ENCODE measurements around the gene ZNF525. TPM values are rescaled to one million over a fixed set of nuclear protein-coding genes. Genes with fewer than 3 reads are reported as not detected.

ZNF525 gene
- total and polyA plus RNA-seq, 2 of the 13 experiments (the other 11 are each of a cell fraction or from before 2014, with no cell fraction given): 3.4 to 8.7 TPM

- TF ChIP-seq TEAD3 (CRISPR knock-in tag; optimal IDR thresholded peaks at IDR 0.05; ENCODE audit: borderline replicate concordance) (peak; percentile 72), MXD1 (CRISPR knock-in tag; IDR thresholded peaks at IDR 0.05) (peak; percentile 68; the same call in 1 of the 2 replicates), ZFP36L1 (CRISPR knock-in tag; IDR thresholded peaks at IDR 0.05) (no peak), ERF (CRISPR knock-in tag; IDR thresholded peaks at IDR 0.05) (peak; percentile 59; the same call in 1 of the 2 replicates), ZNF678 (CRISPR knock-in tag; IDR thresholded peaks at IDR 0.05) (no peak), ZBTB33 (CRISPR knock-in tag; IDR thresholded peaks at IDR 0.05) (no peak), PHB2 (IDR thresholded peaks at IDR 0.05; ENCODE audit: partially characterized antibody) (no peak), ZNF574 (CRISPR knock-in tag; IDR thresholded peaks at IDR 0.05) (peak; percentile 12; the same call in 1 of the 2 replicates), ZBTB4 (CRISPR knock-in tag; IDR thresholded peaks at IDR 0.05; ENCODE audit: borderline replicate concordance) (no peak), ZNF776 (CRISPR knock-in tag; IDR thresholded peaks at IDR 0.05) (0 out of 2 replicates have a peak, but pooled peaks have one; percentile 42), ZNF775 (CRISPR knock-in tag; IDR thresholded peaks at IDR 0.05; ENCODE audit: borderline replicate concordance) (0 out of 2 replicates have a peak, but pooled peaks have one; percentile 81), GABPA (IDR thresholded peaks at IDR 0.05; ENCODE audit: low read depth, low read length) (no peak), GABPA (CRISPR knock-in tag; IDR thresholded peaks at IDR 0.05; ENCODE audit: low read depth) (0 out of 2 replicates have a peak, but pooled peaks have one; percentile 8), LCORL (IDR thresholded peaks at IDR 0.05) (no peak), LCORL (CRISPR knock-in tag; IDR thresholded peaks at IDR 0.05) (peak; percentile 55), ZNF782 (CRISPR knock-in tag; IDR thresholded peaks at IDR 0.05; ENCODE audit: borderline replicate concordance) (0 out of 2 replicates have a peak, but pooled peaks have one; percentile 21), MXI1 (IDR thresholded peaks at IDR 0.05; ENCODE audit: borderline replicate concordance, low read depth, low read length) (peak; percentile 55; the same call in 1 of the 3 replicates), MXD4 (CRISPR knock-in tag; IDR thresholded peaks at IDR 0.05) (peak; percentile 60), PHF21A (CRISPR knock-in tag; IDR thresholded peaks at IDR 0.05) (peak; percentile 70), ZKSCAN1 (IDR thresholded peaks at IDR 0.05; ENCODE audit: low read length) (no peak), CREM (IDR thresholded peaks at IDR 0.05) (peak; percentile 14; the same call in 1 of the 2 replicates), CREM (CRISPR knock-in tag; IDR thresholded peaks at IDR 0.05) (no peak), PPARG (CRISPR knock-in tag; conservative IDR thresholded peaks at IDR 0.05) (0 out of 2 replicates have a peak, but pooled peaks have one; percentile 29), POLR2AphosphoS2 (IDR thresholded peaks at IDR 0.05; ENCODE audit: low read depth, low read length) (no peak)
These were observed 66.0 kb downstream of the ZNF525 start, which contains the start of gene ZNF761 (continued) for GRCh38 chr19:53431399-53432087.

Measured in HepG2 (cell line).